Uterus (tissue), 4 donors: ENCODE results near the gene FBLN1. TPM values are rescaled to one million over a fixed set of nuclear protein-coding genes. Genes with fewer than 3 reads are reported as not detected.
"Not testable (repeated sequence)": the region's sequence is repeated elsewhere in the genome, so short reads cannot be mapped to it uniquely, and the experiment has no call there.

Experiments used
- DNase-seq, 2 donors: peaks; one replicate each; pipeline ENCODE4 v3.0.0-alpha.2; 2019 to 2020
- H3K27ac ChIP-seq, 2 donors: fragments of 200-600 bp; sonication (generic); 1 replicate in 1 of 2; 2 replicates in 1 of 2; pipeline ENCODE4 v1.5.1; 2016 to 2018
- H3K27me3 ChIP-seq, 2 donors: fragments of 200-600 bp; sonication (generic); one replicate each; pipeline ENCODE4 v1.5.1; 2018 to 2019; ENCODE audit warnings: control low read depth in 1 of 2
- H3K36me3 ChIP-seq, 2 donors: fragments of 200-600 bp; sonication (generic); one replicate each; pipeline ENCODE4 v1.5.1; 2019; ENCODE audit warnings: control low read depth in 1 of 2
- H3K4me1 ChIP-seq, 2 donors: fragments of 200-600 bp; sonication (generic); one replicate each; pipeline ENCODE4 v1.5.1; 2018 to 2019; ENCODE audit warnings: control low read depth in 1 of 2
- H3K4me3 ChIP-seq, 2 donors: fragments of 200-600 bp; sonication (generic); 1 replicate in 1 of 2; 2 replicates in 1 of 2; pipeline ENCODE4 v1.5.1; 2018 to 2019; ENCODE audit warnings: mild to moderate bottlenecking in 1 of 2
- H3K9me3 ChIP-seq, 2 donors: fragments of 200-600 bp; sonication (generic); one replicate each; pipeline ENCODE4 v1.5.1; 2019; ENCODE audit warnings: control low read depth in 1 of 2
- POLR2A ChIP-seq, 2 donors: fragments of 450-650 bp; IDR thresholded peaks; one replicate each; pipeline ENCODE4 v1.6.1; 2016; ENCODE audit warnings: antibody characterized with exemption in 2 of 2, mild to moderate bottlenecking in 1 of 2, moderate library complexity in 1 of 2
- intact Hi-C: fragments of 100-400 bp; cut with DNase I; formaldehyde crosslinking; loops from one replicate; pipeline ENCODE4 v1.15.1; 2023; ENCODE audit warnings: low total_unique reads
- total RNA-seq, 4 donors: library from RNA; depleted of rRNA in 3 of 4; stranded (reverse); fragments of >200 nt in 3 of 4; gene quantifications; one replicate each; pipeline versions ENCODE4 v1.1.0 to v1.2.4, GENCODE V29; 2014 to 2023
- TF ChIP-seq, protein P1 (sequence below), 4 experiments: fragments of 200-600 bp in 2 of 4; fragments of 450-650 bp in 2 of 4; sonication (generic) in 2 of 4; IDR thresholded peaks; one replicate each; pipeline ENCODE4 v1.5.1; 2016 to 2019; ENCODE audit warnings: antibody characterized with exemption in 4 of 4, mild to moderate bottlenecking in 2 of 4, moderate library complexity in 1 of 4
- donor health status: DM: yes; HTN: yes; CAD: no.

FBLN1 gene
- total RNA-seq, 4 donors from 2014 or later = 388 to 644 (median 479) TPM

GRCh38 chr22:45535290-45535689 is 32.6 kb downstream of the FBLN1 start:
- intact Hi-C loops = no loop called here
- Histone ChIP-seq H3K27ac (peak overlapping the region; percentile 84 to 88), H3K4me1 (peaks cover 0 to 21% of the 10 kb centered on the region in 2 donors), H3K4me3 (no peak overlapping the region), H3K36me3 (no peaks in the 10 kb centered on the region), H3K27me3 (no peaks in the 10 kb centered on the region), H3K9me3 (no peaks in the 10 kb centered on the region)
- TF ChIP-seq, protein P1, sequence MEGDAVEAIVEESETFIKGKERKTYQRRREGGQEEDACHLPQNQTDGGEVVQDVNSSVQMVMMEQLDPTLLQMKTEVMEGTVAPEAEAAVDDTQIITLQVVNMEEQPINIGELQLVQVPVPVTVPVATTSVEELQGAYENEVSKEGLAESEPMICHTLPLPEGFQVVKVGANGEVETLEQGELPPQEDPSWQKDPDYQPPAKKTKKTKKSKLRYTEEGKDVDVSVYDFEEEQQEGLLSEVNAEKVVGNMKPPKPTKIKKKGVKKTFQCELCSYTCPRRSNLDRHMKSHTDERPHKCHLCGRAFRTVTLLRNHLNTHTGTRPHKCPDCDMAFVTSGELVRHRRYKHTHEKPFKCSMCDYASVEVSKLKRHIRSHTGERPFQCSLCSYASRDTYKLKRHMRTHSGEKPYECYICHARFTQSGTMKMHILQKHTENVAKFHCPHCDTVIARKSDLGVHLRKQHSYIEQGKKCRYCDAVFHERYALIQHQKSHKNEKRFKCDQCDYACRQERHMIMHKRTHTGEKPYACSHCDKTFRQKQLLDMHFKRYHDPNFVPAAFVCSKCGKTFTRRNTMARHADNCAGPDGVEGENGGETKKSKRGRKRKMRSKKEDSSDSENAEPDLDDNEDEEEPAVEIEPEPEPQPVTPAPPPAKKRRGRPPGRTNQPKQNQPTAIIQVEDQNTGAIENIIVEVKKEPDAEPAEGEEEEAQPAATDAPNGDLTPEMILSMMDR (IDR thresholded peaks at IDR 0.05) = no peak
- no peak for TF ChIP-seq POLR2A (IDR thresholded peaks at IDR 0.05)
- DNase-seq = peak in 1 of 2 donors; percentile 40

DNA sequence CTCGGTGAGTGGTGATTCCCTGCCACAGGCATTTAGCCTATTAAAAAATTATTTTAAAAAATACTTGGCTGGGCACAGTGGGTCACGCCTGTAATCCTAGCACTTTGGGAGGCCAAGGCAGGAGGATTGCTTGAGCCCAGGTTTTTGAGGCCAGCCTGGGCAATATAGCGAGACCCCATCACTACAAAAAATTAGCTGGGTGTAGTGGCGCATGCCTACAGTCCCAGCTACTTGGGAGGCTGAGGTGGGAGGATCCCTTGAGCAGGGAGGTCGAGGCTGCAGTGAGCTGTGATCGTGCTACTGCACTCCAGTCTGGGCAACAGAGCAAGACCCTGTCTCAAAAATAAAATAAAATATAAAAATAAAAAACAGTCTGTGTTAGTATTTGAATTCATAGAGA is 33.2 kb downstream of the FBLN1 start:
- H3K36me3 ChIP-seq, H3K9me3 ChIP-seq, DNase-seq, H3K27me3 ChIP-seq, H3K4me3 ChIP-seq, intact Hi-C loops: not testable (repeated sequence)
- Histone ChIP-seq H3K4me1 (peaks cover 0 to 21% of the 10 kb centered on the region in 2 donors), H3K27ac (peak overlapping the region; percentile 84 to 88)

- Histone ChIP-seq H3K4me1 (peaks cover 0 to 21% of the 10 kb centered on the region in 2 donors), H3K27me3 (no peaks in the 10 kb centered on the region), H3K9me3 (no peaks in the 10 kb centered on the region), H3K36me3 (no peaks in the 10 kb centered on the region), H3K4me3 (no peak overlapping the region), H3K27ac (peak overlapping the region; percentile 84 to 88)
- TF ChIP-seq, protein P1 (IDR thresholded peaks at IDR 0.05) = no peak
- TF ChIP-seq POLR2A (IDR thresholded peaks at IDR 0.05) = no peak
- intact Hi-C loops = no loop called here
- DNase-seq = peak; percentile 86 to 87
Observed at GRCh38 chr22:45537734-45538181, 35.1 kb downstream of the FBLN1 start.

DNA sequence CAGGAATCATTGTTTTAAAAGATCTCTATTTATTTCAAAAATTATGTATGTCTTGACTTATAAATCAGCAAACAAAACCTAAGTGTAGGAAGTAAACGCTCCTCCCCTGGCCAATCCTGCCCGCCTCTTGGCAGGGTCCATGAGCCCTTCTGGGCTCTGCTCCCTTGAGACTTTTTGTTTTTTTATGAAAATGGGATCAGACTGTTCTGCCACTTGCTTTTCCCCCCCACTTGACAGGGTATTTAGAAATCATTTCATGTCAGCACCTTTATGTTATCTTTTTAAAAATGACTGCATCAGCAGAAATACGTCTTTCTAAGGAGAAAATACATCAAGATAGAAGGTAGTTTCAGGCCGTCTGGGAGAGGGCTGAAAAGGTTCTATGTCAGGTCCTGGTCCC is 35.6 kb downstream of the FBLN1 start:
- Histone ChIP-seq H3K27me3 (no peaks in the 10 kb centered on the region), H3K27ac (peak overlapping the region; percentile 84 to 88), H3K36me3 (no peaks in the 10 kb centered on the region), H3K4me1 (peaks cover 0 to 21% of the 10 kb centered on the region in 2 donors), H3K9me3 (no peaks in the 10 kb centered on the region), H3K4me3 (no peak overlapping the region)
- DNase-seq = peak in 1 of 2 donors; percentile 52
- TF ChIP-seq POLR2A (IDR thresholded peaks at IDR 0.05) = no peak
- TF ChIP-seq, protein P1 (IDR thresholded peaks at IDR 0.05) = no peak
- intact Hi-C loops = no loop called here

GRCh38 chr22:45540122-45540521 is 37.4 kb downstream of the FBLN1 start:
- H3K27ac ChIP-seq = peak overlapping the region in 1 of 2 donors; percentile 30
- H3K4me3 ChIP-seq = no peak overlapping the region
- no peaks in the 10 kb centered on the region for H3K36me3 ChIP-seq
- H3K9me3 ChIP-seq = no peaks in the 10 kb centered on the region
- DNase-seq = no peak
- TF ChIP-seq POLR2A (IDR thresholded peaks at IDR 0.05) = no peak
- TF ChIP-seq, protein P1 (IDR thresholded peaks at IDR 0.05) = no peak
- H3K4me1 ChIP-seq = peaks cover 0 to 18% of the 10 kb centered on the region in 2 donors
- intact Hi-C loops = no loop called here
- H3K27me3 ChIP-seq = no peaks in the 10 kb centered on the region
